H54 (cell line): ENCODE results near the gene CIB4.
"Not testable (repeated sequence)": the region's sequence is repeated elsewhere in the genome, so short reads cannot be mapped to it uniquely, and the experiment has no call there.

ENCODE experiments used
- DNase-seq: peaks from one replicate; pipeline ENCODE4 v3.0.0; 2011; ENCODE audit warnings: low spot score, mixed read lengths; ENCODE audit not compliant: insufficient read length
- FAIRE-seq: peaks from 3 replicates; lab custom pipeline; 2011; peaks lifted over from hg19 to GRCh38; lab: Jason Lieb, UNC
- POLR2A ChIP-seq: IDR thresholded peaks from 2 replicates; pipeline ENCODE4 v1.6.1; 2011; ENCODE audit warnings: low read depth, mild to moderate bottlenecking, low read length

The CIB4 gene

DNA sequence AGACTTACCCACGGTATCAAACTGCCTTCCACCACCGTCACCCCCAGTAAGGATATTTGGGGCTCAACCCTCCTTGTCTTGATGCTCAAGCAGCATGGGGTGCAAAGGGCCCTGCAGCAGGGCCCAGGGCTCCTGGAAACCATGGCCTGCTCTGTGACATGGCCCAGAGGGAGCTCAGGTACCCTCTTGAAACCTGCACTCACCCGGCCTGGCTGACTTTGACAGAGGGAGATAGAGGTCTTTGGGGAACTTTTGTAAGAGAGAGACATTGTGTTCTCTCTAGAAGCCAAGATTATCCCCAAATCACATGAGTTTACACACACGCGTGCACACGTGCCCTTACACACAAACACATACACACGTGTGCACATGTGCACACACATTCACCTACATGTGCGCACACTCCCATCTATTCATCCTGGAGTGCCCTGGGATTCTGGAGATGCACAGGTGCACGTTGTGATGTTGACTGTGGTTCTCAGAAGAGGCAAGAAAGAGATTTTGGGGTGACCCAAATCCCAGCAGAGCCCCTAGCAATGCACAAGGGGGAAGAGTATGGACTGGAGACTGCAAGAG, 31.7 kb upstream of the CIB4 start:
- FAIRE-seq = no peak
- no peak for DNase-seq
- no peak for TF ChIP-seq POLR2A

DNA sequence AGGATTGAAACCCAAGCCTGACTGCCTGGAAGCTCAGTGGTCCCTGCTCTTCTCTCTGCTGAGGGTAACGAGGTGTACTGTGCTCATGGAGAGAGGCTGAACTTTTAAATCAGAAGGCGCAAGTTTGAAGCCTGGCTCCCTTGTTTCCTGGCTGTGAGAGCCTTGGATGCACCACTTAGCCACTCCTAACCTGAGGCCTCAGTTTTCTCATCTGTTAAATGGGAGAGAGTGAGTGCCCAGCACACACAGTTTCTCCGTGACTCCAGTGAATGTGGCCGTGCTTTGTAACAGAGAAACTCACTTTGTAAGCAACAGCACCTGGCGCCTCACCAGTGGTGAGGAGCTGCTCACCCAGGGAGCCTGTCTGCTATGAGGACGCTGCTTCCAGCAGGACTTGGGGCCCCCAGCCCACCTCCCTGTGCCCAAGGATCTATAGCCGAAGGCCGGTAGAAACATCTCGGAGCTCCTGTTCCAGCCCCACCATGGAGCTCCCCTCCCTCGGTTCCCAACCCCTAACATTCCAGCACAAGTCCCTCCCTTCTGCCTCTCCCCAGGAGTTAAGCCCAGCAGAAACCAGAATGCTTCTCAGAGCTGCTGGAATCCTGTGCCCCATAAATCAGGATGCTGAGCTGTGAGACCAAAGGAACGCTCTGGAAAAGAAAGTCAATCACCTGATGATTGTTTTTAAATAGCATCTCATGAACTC, 31.1 kb upstream of the CIB4 start:
- TF ChIP-seq POLR2A = no peak
- DNase-seq (no peak), FAIRE-seq (no peak)

GRCh38 chr2:26671691-26672090, 30.5 kb upstream of the CIB4 start:
- DNase-seq = no peak
- no peak for TF ChIP-seq POLR2A
- no peak for FAIRE-seq

GRCh38 chr2:26670931-26671460, 29.8 kb upstream of the CIB4 start:
- TF ChIP-seq POLR2A = no peak
- DNase-seq (no peak), FAIRE-seq (no peak)

GRCh38 chr2:26670171-26670570, 29.0 kb upstream of the CIB4 start:
- FAIRE-seq (no peak), DNase-seq (peak; percentile 52)
- no peak for TF ChIP-seq POLR2A

- FAIRE-seq = no peak
- DNase-seq = no peak
- TF ChIP-seq POLR2A = no peak
These were observed 27.9 kb upstream of the CIB4 start for GRCh38 chr2:26668856-26669750.

- DNase-seq = no peak
- no peak for FAIRE-seq
- TF ChIP-seq POLR2A = no peak
These were observed 26.9 kb upstream of the CIB4 start for GRCh38 chr2:26668041-26668440.

GRCh38 chr2:26666671-26667070, 25.5 kb upstream of the CIB4 start:
- TF ChIP-seq POLR2A = no peak
- DNase-seq (no peak), FAIRE-seq (no peak)

DNA sequence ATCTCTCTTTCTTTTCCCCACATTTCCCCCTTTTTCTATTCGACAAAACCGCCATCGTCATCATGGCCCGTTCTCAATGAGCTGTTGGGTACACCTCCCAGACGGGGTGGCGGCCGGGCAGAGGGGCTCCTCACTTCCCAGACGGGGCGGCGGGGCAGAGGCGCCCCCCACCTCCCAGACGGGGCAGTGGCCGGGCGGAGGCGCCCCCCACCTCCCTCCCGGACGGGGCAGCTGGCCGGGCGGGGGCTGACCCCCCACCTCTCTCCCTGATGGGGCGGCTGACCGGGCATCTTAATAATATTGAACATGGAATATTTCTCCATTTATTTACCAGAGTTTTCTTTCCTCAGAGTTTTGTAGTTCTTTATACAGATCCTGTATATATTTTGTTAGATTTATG, 24.1 kb upstream of the CIB4 start:
- not testable (repeated sequence) for FAIRE-seq, DNase-seq

- no peak for FAIRE-seq
- TF ChIP-seq POLR2A = no peak
- DNase-seq = no peak
These were observed 19.3 kb upstream of the CIB4 start for GRCh38 chr2:26660363-26660962.

GRCh38 chr2:26658691-26659346, 17.7 kb upstream of the CIB4 start:
- DNase-seq (no peak), FAIRE-seq (no peak)
- no peak for TF ChIP-seq POLR2A

GRCh38 chr2:26657265-26657664, 16.1 kb upstream of the CIB4 start:
- DNase-seq = no peak
- no peak for TF ChIP-seq POLR2A
- FAIRE-seq = no peak

DNA sequence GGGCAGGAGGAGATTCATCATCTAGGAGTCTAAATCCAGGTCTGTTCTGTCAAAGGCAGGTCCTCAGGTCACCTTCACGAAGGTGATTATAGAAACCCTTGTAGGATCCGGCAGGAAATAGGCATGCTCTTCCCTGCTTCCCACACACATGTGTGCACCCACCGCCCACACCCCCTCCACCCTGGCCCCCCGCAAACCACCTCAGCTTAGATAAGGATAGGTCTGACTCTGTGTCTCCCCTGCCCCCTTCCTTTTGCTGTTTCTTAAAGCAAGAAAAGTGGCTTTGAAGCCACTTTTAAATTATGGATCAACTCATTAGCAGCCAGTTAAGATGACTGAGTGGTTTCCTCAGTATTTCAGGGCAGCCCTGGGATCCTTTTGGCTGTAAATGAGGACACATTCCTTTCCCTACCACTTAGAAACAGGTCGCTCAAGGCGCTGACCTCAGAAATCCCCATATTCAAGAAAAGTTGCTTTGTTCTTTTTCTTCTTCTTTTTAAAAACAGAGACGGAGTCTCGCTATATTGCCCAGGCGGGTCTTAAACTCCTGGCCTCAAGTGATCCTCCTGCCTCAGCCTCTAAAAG, 14.5 kb upstream of the CIB4 start:
- FAIRE-seq (no peak), DNase-seq (no peak)
- no peak for TF ChIP-seq POLR2A

DNA sequence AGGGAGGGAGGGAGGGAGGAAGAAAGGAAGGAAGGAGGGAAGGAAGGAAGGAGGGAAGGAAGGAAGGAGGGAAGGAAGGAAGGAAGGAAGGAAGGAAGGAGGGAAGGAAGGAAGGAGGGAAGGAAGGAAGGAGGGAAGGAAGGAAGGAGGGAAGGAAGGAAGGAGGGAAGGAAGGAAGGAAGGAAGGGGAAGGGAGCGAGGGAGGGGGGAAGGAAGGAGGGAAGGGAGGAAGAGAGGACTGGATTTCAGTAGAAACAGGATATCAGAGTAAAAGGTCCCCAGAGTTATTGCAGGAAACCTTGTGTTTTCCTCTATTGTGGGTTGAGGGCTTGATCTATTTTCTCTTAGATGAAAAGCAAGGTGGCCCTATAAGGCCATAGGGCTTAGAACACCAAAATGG, 14.0 kb upstream of the CIB4 start:
- not testable (repeated sequence) for DNase-seq, FAIRE-seq
